Choroid plexus epithelial cell (primary cell): Measurements from ENCODE around the gene SKAP1.

Experiments used
- DNase-seq: peaks from one replicate; pipeline ENCODE4 v3.0.0-alpha.2; 2010; ENCODE audit warnings: low read depth
- H3K4me3 ChIP-seq: 2 replicates; pipeline ENCODE4 v1.5.1; 2011; ENCODE audit warnings: low read depth, mild to moderate bottlenecking, control low read depth, low read length, moderate library complexity
- CTCF ChIP-seq: conservative IDR thresholded peaks from 2 replicates; pipeline ENCODE4 v1.5.1; 2011; ENCODE audit warnings: low read depth, mild to moderate bottlenecking, control low read depth, inconsistent platforms, low read length, moderate library complexity

Gene SKAP1

GRCh38 chr17:48326310-48326709 lies 103.7 kb downstream of the SKAP1 start:
- H3K4me3 ChIP-seq: no peak overlapping the region
- TF ChIP-seq CTCF: no peak
- DNase-seq: no peak

- peak; percentile 33 for DNase-seq
- peak; percentile 32 for TF ChIP-seq CTCF
- H3K4me3 ChIP-seq: no peak overlapping the region
Measured at GRCh38 chr17:48322060-48322459, 108.0 kb downstream of the SKAP1 start.

DNA sequence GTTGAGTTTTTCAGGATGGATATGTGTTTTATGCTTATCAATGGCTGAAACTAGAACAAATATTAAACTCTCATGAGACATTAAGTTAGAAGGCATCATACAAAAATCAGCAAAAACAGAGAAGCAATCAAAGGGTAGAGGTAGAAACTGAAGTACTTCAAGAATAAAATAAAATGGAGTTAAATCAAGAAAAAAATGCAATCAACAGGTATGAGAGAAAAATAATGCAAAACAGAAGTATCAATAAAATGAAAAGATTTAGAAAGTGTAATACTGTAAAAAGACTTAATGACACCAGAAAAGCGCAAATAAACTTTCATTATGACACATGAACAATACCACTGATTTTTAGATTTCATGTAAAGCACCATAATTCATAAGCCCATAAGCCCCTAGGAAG lies 112.3 kb downstream of the SKAP1 start:
- H3K4me3 ChIP-seq: no peak overlapping the region
- TF ChIP-seq CTCF: no peak
- no peak for DNase-seq

DNA sequence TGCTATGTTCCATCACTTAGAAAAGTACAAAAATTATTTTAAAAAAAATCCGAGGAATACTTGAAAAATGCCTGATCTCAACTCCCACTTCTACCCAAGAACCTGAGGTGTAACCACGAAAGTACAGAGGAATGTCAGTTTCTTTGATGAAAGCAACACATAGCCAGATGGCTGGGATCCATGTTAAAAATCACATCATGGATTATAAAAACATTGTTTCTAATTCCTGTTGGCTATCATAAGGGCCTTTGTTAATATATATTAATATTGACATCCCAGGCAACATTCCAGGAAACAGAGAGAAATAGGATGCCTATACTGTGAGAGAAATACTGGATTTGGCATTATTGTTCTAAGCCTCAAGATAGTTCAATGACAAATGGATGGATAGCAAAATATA lies 115.3 kb downstream of the SKAP1 start:
- TF ChIP-seq CTCF: no peak
- no peak for DNase-seq
- no peak overlapping the region for H3K4me3 ChIP-seq

DNA sequence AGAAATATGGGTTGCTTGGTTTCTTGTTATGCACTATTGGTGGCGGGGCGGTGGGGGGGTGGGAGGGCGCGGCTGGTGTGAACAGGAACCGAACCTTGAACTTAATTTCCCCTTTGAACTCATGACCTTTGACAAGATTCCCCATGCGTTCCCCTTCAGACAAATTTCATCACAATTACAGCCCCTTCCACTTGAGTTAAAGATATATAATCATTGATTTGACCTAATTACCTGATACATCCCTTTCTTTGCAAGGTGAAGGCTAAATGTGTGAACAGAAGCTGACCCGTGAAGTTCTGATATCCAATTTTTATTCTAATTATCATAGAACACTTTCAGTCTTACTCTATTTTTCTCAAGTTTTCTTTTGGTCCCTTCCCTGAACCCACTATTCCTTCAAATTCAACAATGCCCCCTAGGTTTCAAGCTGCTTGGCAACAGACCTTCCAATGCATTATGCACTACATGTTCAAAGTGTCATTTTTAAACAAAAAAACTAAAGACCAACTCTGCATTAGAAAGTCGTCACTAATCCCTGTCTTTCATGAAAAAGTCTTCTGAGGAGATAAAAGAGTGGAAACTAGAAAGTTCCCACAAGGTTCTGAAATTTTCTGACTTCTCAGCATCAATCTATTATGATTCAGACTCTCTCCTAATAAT lies 116.8 kb downstream of the SKAP1 start:
- no peak for DNase-seq
- no peak for TF ChIP-seq CTCF
- H3K4me3 ChIP-seq: no peak overlapping the region

- H3K4me3 ChIP-seq: no peak overlapping the region
- DNase-seq: no peak
- TF ChIP-seq CTCF: no peak
Measured at GRCh38 chr17:48311324-48311723, 118.7 kb downstream of the SKAP1 start.

GRCh38 chr17:48310748-48311213 lies 119.2 kb downstream of the SKAP1 start:
- TF ChIP-seq CTCF: no peak
- no peak overlapping the region for H3K4me3 ChIP-seq
- no peak for DNase-seq
